ENCODE results near the gene LBHD2.

Gene LBHD2

GRCh38 chr14:103108749-103109207, 24.8 kb downstream of the LBHD2 start:
- no peak for TF ChIP-seq CTCF (IDR thresholded peaks at IDR 0.05; ENCODE audit: low read depth, low read length)
- no peak overlapping the region for H3K4me3 ChIP-seq (ENCODE audit: low read depth, low read length)

GRCh38 chr14:103109535-103110441, 25.8 kb downstream of the LBHD2 start:
- no peak for TF ChIP-seq CTCF (IDR thresholded peaks at IDR 0.05; ENCODE audit: low read depth, low read length)
- H3K4me3 ChIP-seq (ENCODE audit: low read depth, low read length), result peak overlapping the region; percentile 27; the same call in 1 of the 2 replicates

- no peak for TF ChIP-seq CTCF (IDR thresholded peaks at IDR 0.05; ENCODE audit: low read depth, low read length)
- no peak overlapping the region for H3K4me3 ChIP-seq (ENCODE audit: low read depth, low read length)
Observed at GRCh38 chr14:103110681-103111231, 26.7 kb downstream of the LBHD2 start.

GRCh38 chr14:103111232-103111868, 27.3 kb downstream of the LBHD2 start:
- no peak for TF ChIP-seq CTCF (IDR thresholded peaks at IDR 0.05; ENCODE audit: low read depth, low read length)
- H3K4me3 ChIP-seq (ENCODE audit: low read depth, low read length), result no peak overlapping the region

GRCh38 chr14:103112400-103113243, 28.6 kb downstream of the LBHD2 start:
- TF ChIP-seq CTCF (IDR thresholded peaks at IDR 0.05; ENCODE audit: low read depth, low read length), result no peak
- no peak overlapping the region for H3K4me3 ChIP-seq (ENCODE audit: low read depth, low read length)

- no peak overlapping the region for H3K4me3 ChIP-seq (ENCODE audit: low read depth, low read length)
- no peak for TF ChIP-seq CTCF (IDR thresholded peaks at IDR 0.05; ENCODE audit: low read depth, low read length)
Observed at GRCh38 chr14:103113303-103113702, 29.3 kb downstream of the LBHD2 start.
